Femur (tissue), 1 donor: ENCODE results near the gene TPH2.

Source experiments
- DNase-seq: peaks from one replicate; pipeline ENCODE4 v3.0.0-alpha.2; 2017

The TPH2 gene

DNA sequence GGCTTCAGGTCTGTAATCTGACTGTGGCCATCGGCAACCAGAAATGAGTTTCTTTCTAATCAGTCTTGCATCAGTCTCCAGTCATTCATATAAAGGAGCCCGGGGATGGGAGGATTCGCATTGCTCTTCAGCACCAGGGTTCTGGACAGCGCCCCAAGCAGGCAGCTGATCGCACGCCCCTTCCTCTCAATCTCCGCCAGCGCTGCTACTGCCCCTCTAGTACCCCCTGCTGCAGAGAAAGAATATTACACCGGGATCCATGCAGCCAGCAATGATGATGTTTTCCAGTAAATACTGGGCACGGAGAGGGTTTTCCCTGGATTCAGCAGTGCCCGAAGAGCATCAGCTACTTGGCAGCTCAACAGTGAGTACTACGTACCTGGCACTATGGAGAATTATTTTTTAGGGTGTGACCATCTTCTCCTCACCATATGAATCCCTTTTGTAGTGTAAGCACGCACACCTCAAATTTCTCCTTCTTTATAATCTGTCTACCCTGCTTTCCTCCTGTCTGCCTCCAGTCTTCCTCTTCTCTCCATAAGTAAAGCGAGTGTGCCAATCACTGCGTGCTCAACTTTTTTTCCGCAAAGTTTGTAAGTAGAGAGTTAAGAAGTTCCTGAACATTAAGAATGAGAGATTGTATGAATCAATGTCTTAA is at the start of gene TPH2:
TSS of gene TPH2 (plus strand) at position 118 of the 658 bp plus-strand sequence. CDS start at position 260, 142 bp downstream.
- DNase-seq, result peak; percentile 77

- no peak for DNase-seq
These were observed 48.2 kb upstream of the TPH2 start for GRCh38 chr12:71890475-71890874.

DNA sequence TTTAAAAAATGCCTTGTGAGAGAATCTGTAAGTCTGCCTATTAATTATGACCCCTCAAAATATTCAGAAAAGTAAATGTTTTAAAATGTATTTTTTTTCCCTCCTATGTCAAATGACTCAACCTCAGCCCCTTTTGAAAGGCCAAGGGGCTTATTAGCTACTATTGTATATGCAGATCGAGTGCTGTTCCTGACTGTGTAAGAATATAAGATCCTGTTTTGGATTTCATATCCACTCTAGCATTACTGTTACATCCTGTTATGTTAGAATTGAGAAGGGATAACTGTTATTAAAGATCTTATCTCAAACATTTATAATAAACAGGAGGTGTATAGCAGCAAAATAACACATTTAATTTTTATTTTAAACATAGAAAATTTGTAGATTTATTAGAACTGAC is 46.6 kb upstream of the TPH2 start:
- DNase-seq, result no peak

DNA sequence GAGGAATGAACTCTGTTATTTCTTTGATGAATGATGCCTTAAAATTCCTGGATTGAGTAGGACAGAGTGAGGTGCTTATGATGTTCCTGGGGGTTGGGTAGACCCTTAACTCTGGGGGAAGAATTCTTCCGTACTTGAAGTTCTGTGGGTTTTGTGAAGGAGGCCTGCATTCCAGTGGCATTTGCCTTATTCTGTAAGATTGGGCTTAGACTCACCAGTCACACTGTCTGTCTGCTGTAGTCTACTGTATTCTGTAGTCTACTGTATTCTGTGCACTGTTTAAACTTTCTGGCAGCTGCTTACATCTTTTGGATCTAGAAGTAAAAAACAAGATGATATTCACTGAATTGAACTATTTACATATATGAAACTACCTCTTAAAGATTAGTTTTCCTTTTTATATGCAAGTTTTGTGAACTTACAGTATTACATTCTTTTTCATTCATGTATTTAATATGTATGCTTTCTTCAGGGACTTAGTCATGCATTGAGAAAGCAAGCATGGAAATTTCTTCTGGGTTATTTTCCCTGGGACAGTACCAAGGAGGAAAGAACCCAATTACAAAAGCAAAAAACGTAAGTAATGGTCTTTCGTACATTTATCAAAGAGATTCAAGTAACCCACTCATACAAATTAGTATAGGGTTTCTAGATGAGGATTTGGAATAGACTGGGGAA is 42.3 kb upstream of the TPH2 start:
- DNase-seq, result no peak

- DNase-seq, result no peak
These were observed 38.6 kb upstream of the TPH2 start for GRCh38 chr12:71900091-71900490.

GRCh38 chr12:71904629-71905028 is 34.0 kb upstream of the TPH2 start:
- DNase-seq, result no peak

DNA sequence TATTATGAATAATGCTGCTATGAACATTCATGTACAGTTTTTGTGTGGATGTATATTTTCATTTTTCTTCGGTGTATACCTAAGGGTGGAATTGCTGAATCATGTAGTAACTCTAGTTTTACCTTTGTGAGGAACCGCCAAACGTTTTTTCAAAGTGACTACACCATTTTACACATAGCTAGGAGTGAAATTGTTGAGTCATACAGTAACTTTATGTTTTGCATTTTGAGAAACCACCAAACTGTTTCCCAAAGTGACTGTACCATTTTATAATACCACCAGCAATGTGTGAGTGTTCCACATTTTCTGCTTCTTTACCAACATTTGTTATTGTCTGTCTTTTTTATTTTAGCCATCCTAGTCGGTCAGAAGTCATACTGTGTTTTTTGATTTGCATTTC is 3.1 kb upstream of the TPH2 start:
- no peak for DNase-seq

- no peak for DNase-seq
These were observed 1.4 kb downstream of the TPH2 start for GRCh38 chr12:71940068-71940467.

DNA sequence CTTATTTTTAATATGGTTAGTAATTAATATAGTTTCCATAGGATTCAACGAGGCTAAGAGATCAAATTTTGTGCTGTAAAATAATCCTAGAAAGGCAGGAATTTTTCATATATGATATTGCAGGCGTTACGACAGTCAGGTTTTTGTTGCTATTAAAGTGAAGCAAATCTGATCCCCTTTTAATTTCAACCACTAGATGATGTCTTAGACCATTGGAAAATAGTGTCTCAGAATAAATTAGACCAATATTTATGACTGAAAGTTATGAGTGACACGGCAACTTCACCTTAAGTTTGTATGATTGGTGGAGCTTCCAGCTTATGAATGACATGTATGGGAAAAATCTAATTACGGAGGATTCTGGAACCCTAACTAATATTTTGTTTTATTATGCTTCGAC is 2.5 kb downstream of the TPH2 start:
- DNase-seq, result no peak

DNA sequence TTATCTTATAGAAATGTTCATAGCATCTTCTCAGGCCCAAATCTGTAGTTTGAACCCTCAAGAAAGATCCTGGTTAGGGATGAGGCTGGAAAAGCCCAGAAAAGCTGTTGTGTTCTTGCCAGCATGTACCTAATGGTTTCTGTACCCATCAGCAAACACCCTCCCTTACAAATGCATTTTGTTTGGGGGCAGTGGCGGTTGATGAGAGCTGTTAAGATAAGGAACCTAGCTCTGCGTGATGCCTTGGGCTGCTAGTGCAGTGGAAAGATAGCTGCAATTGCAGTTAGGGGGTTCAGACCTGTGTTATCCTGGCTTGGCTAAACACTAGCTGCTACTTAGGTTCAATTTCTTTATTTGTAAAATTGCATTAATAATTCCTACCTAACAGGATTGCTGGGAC is 3.6 kb downstream of the TPH2 start:
- DNase-seq, result no peak

DNA sequence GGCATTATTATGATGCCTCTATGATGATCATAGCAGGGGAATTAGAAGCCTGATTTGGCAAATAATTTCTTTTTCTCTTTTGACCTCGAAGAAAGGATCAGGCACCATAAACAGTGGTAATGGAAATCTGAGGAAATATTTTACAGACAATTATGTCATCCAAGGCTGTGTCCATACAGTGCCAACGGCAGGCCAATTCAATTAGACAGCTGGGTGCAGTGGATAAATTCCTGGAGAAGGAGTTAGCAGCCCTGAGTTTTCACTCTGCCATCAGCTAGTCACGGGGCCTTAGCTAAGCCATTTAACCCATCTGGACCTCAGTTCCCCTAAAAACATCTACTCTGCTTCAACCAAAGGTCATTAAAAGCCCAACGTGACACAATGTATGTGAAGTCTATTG is 4.1 kb downstream of the TPH2 start:
- no peak for DNase-seq

GRCh38 chr12:71945121-71945520 is 6.5 kb downstream of the TPH2 start:
- no peak for DNase-seq

DNA sequence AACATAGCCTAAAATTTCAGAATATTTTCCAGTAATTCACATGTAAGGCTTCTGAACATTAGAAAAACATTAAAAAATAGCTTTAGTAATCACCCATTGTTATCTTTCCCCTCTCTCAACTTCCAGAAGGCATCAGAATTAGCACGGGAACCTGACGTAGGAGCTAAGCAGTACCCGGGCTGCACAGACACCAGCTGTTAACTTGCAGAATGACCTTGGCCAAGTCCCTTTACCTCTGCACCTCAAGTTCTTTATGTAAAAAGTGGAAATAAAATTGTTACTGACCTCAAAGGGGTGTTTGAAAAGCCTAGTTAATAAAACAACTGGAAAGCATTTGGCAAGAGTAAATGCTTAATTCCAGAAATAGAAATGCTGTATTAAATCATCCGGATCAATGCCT is 7.2 kb downstream of the TPH2 start:
- DNase-seq, result no peak

- peak; percentile 37 for DNase-seq
These were observed 9.0 kb downstream of the TPH2 start for GRCh38 chr12:71947645-71948105.

- DNase-seq, result no peak
These were observed 9.7 kb downstream of the TPH2 start for GRCh38 chr12:71948390-71948789.

- DNase-seq, result no peak
These were observed 11.0 kb downstream of the TPH2 start for GRCh38 chr12:71949646-71950045.

- DNase-seq, result no peak
These were observed 11.8 kb downstream of the TPH2 start for GRCh38 chr12:71950404-71950803.

- no peak for DNase-seq
These were observed 12.2 kb downstream of the TPH2 start for GRCh38 chr12:71950819-71951218.

DNA sequence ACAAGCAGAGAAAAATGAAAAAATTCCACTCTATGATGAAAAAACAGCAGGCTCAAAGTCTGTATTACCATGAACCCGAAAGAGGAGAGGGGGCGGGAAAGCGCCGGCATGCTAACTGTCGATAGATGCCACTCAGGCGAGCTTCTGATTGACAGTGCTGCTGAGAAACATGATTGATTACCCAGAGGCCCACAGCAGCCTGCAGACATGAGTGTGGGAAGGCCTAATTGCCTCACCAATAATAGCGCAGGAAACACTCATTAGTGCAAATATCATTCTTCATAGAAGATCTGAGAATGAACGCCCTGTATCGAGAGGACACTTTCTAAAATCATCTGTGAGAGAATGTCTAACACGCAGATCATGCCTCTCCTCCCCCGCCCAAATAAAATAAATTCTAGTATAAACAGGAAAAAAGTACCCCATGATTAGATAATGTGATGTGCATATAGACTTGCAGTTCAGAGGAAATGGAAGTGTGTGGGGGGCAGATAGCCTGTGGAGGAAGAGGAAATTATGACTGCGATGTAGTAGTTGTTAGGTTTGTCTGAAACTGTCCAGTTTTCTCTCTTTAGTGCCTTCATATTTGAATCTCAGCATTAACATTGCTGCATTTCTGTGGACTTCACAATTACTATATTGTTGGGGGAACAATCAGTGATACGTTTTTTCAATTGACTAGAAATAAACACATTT is 15.6 kb downstream of the TPH2 start:
- DNase-seq, result no peak

DNA sequence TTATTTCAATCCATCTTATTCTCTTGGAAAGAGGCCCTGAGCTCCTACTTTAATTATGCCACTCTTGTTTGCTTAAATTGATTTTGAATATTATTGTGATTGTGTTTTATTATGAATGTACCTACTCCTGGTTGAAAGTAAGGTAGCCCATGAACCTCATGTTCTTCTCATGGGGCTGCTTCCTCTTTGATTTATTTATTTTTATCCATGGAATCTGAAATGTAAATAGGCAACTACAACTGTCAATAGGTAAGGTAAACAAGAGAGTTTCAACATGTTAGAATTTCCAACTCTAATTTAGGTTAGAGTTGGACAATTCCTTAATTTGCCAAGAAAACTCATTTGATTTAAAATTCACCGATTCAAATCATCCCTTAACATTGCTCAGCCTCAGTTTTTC is 16.2 kb downstream of the TPH2 start:
- no peak for DNase-seq

DNA sequence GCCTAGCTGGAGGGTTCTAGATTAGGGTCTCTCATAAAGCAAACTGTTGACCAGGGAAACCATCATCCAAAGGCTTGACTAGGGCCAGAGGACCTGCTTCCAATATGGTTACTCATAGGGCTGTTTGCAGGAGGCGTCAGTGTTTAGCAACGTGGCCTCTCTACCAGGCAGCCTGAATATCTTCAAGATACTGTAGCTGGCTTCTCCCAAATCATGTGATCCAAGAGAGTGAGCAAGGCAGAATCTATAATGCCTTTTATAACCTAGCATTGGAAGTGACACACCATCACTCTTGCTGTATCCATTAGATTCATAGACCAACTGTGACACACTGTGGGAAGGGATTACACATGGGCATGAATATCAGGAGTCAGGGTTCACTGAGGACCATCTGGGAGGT is 17.3 kb downstream of the TPH2 start:
- no peak for DNase-seq

- no peak for DNase-seq
These were observed 19.4 kb downstream of the TPH2 start for GRCh38 chr12:71958056-71958455.

GRCh38 chr12:71958457-71958856 is 19.8 kb downstream of the TPH2 start:
- DNase-seq, result no peak

GRCh38 chr12:71958993-71959578 is 20.4 kb downstream of the TPH2 start:
- no peak for DNase-seq
